GM23338 (cell line): ENCODE measurements around the gene SLC44A1. TPM values are rescaled to one million over a fixed set of nuclear protein-coding genes. Genes with fewer than 3 reads are reported as not detected.

Source experiments
- CREB1 ChIP-seq: fragments of 250-450 bp; sonication (Bioruptor Pico); IDR thresholded peaks from 2 replicates; pipeline ENCODE4 v1.5.0; 2020; ENCODE audit warnings: low read depth, mild to moderate bottlenecking, moderate library complexity
- ETS1 ChIP-seq: IDR thresholded peaks from 2 replicates; pipeline ENCODE4 v1.6.1; 2016; ENCODE audit warnings: antibody characterized with exemption
- JUNB ChIP-seq: IDR thresholded peaks from one replicate; pipeline ENCODE4 v1.6.1; 2016; ENCODE audit warnings: antibody characterized with exemption; ENCODE audit not compliant: unreplicated experiment
- NANOG ChIP-seq: IDR thresholded peaks from 2 replicates; pipeline ENCODE4 v1.6.1; 2016; ENCODE audit warnings: antibody characterized with exemption, borderline replicate concordance
- POLR2AphosphoS5 ChIP-seq: IDR thresholded peaks from 2 replicates; pipeline ENCODE4 v1.6.1; 2016; ENCODE audit warnings: antibody characterized with exemption, low read depth
- REST ChIP-seq: IDR thresholded peaks from one replicate; pipeline ENCODE4 v1.6.1; 2018; ENCODE audit warnings: antibody characterized with exemption; ENCODE audit not compliant: unreplicated experiment
- ZNF114 ChIP-seq: fragments of 250-450 bp; sonication (Bioruptor Pico); IDR thresholded peaks from 2 replicates; pipeline ENCODE4 v1.5.0; 2020; ENCODE audit warnings: mild to moderate bottlenecking, moderate library complexity
- ZNF331 ChIP-seq: fragments of 250-450 bp; sonication (Bioruptor Pico); IDR thresholded peaks from 2 replicates; pipeline ENCODE4 v1.5.0; 2020; ENCODE audit warnings: low read depth, mild to moderate bottlenecking, moderate library complexity
- ZNF462 ChIP-seq: fragments of 250-450 bp; sonication (Bioruptor Pico); IDR thresholded peaks from 2 replicates; pipeline ENCODE4 v1.5.0; 2020; ENCODE audit warnings: mild to moderate bottlenecking, moderate library complexity
- polyA plus RNA-seq: library from polyadenylated mRNA; unstranded; fragments of >200 nt; fragmentation: Nextera tagmentation; extraction: Ambion mirVana; gene quantifications from 2 replicates; pipeline ENCODE4 v1.2.1, GENCODE V29; 2016
- total RNA-seq: library from RNA; depleted of rRNA; stranded (reverse); fragments of >200 nt; shearing (Covaris generic); gene quantifications from 2 replicates; pipeline ENCODE4 v1.2.3, GENCODE V29; 2014

The SLC44A1 gene
- total and polyA plus RNA-seq, 2 experiments from 2014 or later = 14.9 to 75.0 TPM

DNA sequence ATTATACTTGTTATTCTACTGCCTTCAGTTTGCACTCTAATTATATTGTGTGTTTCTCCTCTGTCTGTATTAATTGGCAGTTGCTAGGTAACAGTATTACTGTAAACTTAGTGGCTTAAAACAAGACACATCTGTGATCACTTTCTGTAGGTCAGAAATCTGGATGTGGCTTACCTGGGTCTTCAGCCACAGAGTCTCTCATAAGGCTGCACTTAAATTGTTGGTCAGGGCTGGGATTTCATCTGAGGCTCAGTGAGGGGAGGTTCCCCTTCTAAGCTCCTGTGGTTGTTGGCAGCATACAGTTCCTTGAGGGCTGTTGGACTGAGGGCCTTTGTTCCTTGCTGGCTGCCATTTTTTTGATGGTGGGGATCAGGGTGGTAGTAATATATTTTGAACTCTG is 68.8 kb downstream of the SLC44A1 start (continued):
- TF ChIP-seq ZNF462 (CRISPR knock-in tag) (no peak), NANOG (no peak), POLR2AphosphoS5 (no peak), JUNB (no peak), ZNF331 (CRISPR knock-in tag) (no peak), REST (no peak), CREB1 (CRISPR knock-in tag) (no peak), ETS1 (no peak), ZNF114 (no peak)
